ENCODE measurements around the gene ZCCHC14. TPM values are rescaled to one million over a fixed set of nuclear protein-coding genes. Genes with fewer than 3 reads are reported as not detected.
"Not testable (repeated sequence)": the region's sequence is repeated elsewhere in the genome, so short reads cannot be mapped to it uniquely, and the experiment has no call there.

The ZCCHC14 gene
- polyA plus RNA-seq, 6 donors from 2014 or later = 0.03 to 0.31 (median 0.20) TPM; not detected in 1

DNA sequence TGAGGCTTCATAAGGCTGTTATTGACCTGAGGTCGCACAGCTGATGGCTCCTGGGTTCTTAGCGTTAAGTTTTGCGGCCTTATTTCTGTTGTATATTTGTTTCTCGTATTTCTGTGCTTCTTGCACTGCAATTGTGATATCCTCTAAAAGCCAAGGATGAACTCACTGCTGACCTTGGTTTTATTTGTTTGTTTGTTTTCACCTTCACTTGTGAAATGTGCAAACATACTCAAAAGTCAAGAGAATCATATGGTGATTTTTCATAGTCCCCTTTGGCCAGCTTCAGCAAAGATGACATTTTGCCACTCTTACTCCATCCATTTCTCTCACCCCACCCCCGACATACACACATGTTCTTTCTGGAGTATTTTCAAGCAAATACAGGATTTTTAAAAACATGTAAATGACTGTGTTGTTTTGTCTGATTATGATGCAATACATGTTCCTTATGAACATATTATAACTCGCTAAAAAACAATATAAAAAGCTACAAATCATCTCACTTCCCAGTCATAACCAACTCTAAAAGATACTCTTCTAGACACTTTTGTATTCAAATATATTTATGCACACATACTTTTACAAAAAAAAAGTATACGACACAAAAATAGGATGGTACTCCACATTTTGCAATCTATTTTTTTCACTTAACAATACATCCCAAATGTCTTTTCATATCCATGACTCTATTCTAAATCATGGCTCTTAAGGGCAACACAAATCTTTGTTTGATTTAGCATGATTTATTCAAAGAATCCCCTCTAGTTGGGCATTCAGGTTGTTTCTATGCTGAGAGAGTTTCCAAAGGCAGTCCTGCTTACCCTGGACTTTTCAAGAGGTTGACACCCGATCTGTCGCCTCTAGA is 5.7 kb upstream of the ZCCHC14 start:
- Mint-ChIP-seq H3K4me3 (no peak overlapping the region), H3K9me3 (no peaks in the 10 kb centered on the region), H3K4me1 (peaks cover 16 to 33% (median 26%) of the 10 kb centered on the region in 3 donors), H3K27ac (peak overlapping the region in 1 of 6 donors; percentile 2), H3K36me3 (no peaks in the 10 kb centered on the region), H3K27me3 (peaks cover 26 to 46% (median 34%) of the 10 kb centered on the region in 3 donors)
- DNase-seq (no peak), ATAC-seq (ENCODE audit: low read depth in 2 of 2) (no peak)

DNA sequence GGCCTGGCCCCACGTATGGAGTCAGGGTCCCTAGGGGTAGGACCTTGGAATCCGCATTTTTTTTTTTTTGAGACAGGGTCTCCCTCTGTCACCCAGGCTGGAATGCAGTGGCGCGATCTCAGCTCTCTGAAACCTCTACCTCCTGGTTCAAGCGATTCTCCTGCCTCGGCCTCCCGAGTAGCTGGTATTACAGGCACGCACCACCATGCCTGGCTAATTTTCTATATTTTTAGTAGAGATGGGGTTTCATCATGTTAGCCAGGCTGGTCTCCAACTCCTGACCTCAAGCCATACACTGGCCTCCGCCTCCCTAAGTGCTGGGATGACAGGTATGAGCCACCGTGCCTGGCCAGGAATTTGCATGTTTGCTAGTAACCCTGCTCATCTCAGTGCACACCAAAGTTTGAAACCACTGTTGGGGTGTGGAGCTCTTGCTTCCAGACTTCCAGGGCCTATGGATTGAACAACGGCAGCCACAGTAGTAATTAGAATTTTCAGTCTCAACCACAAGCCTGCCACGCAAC is 5.0 kb upstream of the ZCCHC14 start:
- H3K4me3 Mint-ChIP-seq; H3K9me3 Mint-ChIP-seq; H3K36me3 Mint-ChIP-seq; DNase-seq; ATAC-seq (ENCODE audit: low read depth in 2 of 2): not testable (repeated sequence)
- H3K27me3 Mint-ChIP-seq = peaks cover 29 to 53% (median 35%) of the 10 kb centered on the region in 3 donors
- H3K27ac Mint-ChIP-seq = peak overlapping the region in 1 of 6 donors; percentile 29
- peaks cover 20 to 38% (median 33%) of the 10 kb centered on the region in 3 donors for H3K4me1 Mint-ChIP-seq

DNA sequence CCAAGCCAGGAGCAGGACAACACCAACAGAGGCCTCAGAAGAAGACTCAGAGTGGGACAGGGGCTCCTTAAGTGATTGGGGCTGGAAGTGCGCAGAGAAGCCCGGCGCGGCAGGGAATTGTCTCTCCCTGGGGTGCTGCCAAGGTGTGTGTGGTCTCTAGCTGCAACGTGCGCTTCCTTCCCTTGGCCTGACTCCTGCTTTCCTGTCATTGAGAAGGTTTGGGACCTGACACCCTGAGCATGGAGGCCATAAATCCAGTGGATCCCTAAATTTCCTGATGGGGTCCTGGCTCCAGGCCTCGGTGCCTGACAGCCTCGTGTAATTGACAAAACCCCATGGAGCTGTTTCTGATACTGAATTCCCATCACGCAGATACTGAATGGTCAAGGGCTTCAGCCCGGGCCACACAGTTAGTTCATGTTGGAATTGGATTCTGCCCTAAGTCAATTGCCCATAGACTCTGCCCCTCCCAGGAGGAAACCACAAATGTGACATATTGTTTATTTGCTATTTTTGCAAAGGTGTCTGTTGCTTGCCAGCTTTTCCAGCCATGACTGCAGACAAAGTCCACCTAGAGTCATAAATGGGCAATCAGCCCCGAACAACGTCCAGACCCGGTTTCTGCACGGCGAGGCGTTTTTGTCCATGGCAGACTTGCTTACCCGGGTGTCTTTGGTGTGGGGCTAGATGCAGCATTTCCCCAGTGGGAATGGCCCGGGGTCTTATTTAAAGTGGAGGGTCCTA is 4.4 kb upstream of the ZCCHC14 start:
- H3K9me3 Mint-ChIP-seq; ATAC-seq (ENCODE audit: low read depth in 2 of 2); DNase-seq; H3K36me3 Mint-ChIP-seq: not testable (repeated sequence)
- peak overlapping the region in 4 of 8 donors; percentile 17 to 64 (median 36) for H3K4me3 Mint-ChIP-seq
- H3K4me1 Mint-ChIP-seq = peaks cover 20 to 38% (median 33%) of the 10 kb centered on the region in 3 donors
- H3K27me3 Mint-ChIP-seq = peaks cover 29 to 53% (median 35%) of the 10 kb centered on the region in 3 donors
- H3K27ac Mint-ChIP-seq = peak overlapping the region in 3 of 6 donors; percentile 51 to 91 (median 83)

DNA sequence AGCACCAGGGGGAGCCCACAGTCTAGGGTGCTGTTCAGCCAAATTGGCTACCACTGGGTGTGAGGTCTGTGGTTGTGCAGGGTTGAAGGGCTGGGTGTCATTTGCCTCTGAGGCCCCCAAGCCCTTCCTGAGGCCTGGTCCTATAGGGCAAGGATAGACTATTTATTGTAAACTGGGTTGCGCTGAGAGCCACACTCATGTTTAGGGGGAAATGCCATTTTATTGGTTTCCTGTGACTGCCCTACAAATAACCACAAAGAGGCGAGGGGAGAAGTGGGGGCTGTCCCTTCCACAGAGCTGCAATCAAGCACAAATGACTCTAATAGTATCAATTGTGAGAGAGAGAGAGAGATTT is 3.6 kb upstream of the ZCCHC14 start:
- Mint-ChIP-seq H3K9me3 (peaks cover 0 to 1% (median 0%) of the 10 kb centered on the region in 7 donors), H3K4me1 (peaks cover 20 to 38% (median 33%) of the 10 kb centered on the region in 3 donors), H3K4me3 (peak overlapping the region in 6 of 8 donors; percentile 1 to 73 (median 38)), H3K36me3 (no peaks in the 10 kb centered on the region), H3K27ac (peak overlapping the region in 3 of 6 donors; percentile 7 to 91 (median 66)), H3K27me3 (peaks cover 29 to 55% (median 37%) of the 10 kb centered on the region in 3 donors)
- peak; percentile 58 to 62 for ATAC-seq (ENCODE audit: low read depth in 2 of 2)
- DNase-seq = peak; percentile 68

DNA sequence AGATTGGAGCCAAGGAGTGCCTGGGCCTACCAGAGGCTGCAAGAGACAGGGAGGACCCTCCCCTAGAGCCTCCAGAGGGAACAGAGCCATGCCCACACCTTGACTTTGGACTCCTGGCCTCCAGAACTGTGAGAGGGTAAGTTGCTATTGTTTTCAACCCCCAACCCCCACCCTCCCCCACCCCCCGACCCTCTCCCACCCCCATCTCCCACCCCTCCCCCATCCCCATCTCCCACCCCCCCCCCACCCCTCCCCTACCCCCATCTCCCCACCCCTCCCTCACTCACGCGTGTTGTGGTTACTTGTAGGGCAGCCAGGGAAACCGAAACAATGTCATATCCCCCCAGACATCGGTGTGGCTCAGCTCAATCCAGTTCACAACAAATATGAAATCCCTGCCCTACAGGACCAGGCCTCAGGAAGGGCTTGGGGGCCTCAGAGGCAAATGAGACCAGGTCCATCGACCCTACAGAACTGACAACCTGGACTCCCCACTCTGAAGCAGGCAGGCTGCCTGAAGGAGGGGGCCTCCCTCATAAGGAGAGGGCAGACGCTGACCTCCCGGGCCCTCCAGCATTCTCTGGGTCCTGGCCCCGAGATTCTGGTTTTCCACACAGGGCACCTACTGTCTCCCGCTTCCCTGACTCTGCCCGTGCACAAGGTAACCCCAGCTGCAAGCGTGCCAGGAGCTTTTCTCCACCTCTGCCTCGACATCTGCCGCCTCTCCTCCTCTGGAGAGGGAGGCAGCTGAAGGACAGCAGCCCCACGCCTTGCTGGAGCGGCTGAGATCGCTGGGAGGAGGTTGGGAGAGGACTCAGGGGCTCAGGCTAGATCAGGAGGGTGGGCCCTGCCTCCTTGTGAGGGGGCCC is 3.0 kb upstream of the ZCCHC14 start:
- H3K4me1 Mint-ChIP-seq = peaks cover 25 to 38% (median 33%) of the 10 kb centered on the region in 3 donors
- peak overlapping the region in 2 of 6 donors; percentile 24 to 66 for H3K27ac Mint-ChIP-seq
- ATAC-seq (ENCODE audit: low read depth in 2 of 2) = no peak
- peak overlapping the region in 7 of 8 donors; percentile 17 to 88 (median 55) for H3K4me3 Mint-ChIP-seq
- H3K27me3 Mint-ChIP-seq = peaks cover 29 to 56% (median 43%) of the 10 kb centered on the region in 3 donors
- no peaks in the 10 kb centered on the region for H3K36me3 Mint-ChIP-seq
- DNase-seq = no peak
- peaks cover 0 to 2% (median 0%) of the 10 kb centered on the region in 7 donors for H3K9me3 Mint-ChIP-seq

DNA sequence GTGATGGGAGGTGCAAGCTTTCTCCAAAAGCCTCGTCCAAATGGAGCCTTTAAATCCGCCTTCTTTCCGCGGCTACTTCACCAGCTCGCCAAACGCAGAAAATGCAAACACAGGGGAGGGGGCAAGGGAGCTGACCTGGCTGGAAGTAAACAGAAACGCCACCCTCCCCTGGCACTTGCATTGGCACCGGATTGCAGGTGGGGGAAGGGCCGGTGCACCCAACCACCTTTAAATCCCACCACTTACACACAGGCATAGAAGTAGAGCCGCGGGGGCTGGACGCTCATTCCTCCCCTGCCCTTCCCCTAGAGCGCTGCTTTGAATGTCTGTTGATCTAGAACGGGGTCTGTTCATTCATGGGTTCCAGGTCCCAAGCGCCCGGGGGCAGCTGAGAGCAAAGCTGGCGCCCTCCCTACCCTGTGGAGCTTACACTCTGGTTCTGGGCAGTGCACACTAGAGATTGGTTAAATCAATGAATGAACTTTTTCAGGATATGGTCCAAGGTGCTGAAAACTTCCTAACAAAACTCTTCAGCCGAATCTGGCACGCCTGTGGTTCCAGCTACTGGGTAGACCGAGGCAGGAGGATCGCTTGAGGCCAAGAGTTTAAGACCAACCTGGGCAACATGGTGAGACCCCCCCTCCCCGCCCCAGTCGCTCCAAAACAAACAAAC is 920 bp upstream of the ZCCHC14 start:
- H3K4me1 Mint-ChIP-seq = peaks cover 25 to 45% (median 38%) of the 10 kb centered on the region in 3 donors
- ATAC-seq (ENCODE audit: low read depth in 2 of 2) = no peak

DNA sequence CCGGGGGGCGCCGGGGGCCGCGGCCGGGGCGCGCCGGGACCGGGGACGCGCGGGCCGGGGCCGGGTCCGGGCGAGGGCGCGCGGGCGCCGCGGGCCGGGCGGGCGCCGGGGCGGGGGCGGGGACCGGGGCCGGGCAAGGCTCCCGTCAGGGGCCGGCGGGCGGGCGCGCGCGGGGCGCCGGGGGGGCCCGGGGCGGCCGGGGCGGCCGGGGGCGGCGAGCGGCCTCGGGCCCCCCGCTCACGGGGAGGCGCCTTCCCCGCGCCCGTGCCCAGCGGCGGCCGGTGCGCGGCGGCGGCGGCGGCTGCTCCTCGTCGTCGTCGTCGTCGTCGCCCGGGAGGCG is 563 bp downstream of the ZCCHC14 start:
- no peak for ATAC-seq (ENCODE audit: low read depth in 2 of 2)
- DNase-seq = no peak
- Mint-ChIP-seq H3K27me3 (peaks cover 34 to 67% (median 56%) of the 10 kb centered on the region in 3 donors), H3K36me3 (no peaks in the 10 kb centered on the region), H3K4me3 (peak overlapping the region in 1 of 8 donors; percentile 76), H3K9me3 (peaks cover 0 to 2% (median 0%) of the 10 kb centered on the region in 7 donors), H3K4me1 (peaks cover 25 to 45% (median 33%) of the 10 kb centered on the region in 3 donors), H3K27ac (no peak overlapping the region)

More for the DNA sequence above, 920 bp upstream of the ZCCHC14 start:
- Mint-ChIP-seq H3K4me3 (peak overlapping the region; percentile 72 to 92 (median 86)), H3K9me3 (peaks cover 0 to 2% (median 0%) of the 10 kb centered on the region in 7 donors), H3K36me3 (no peaks in the 10 kb centered on the region), H3K27ac (peak overlapping the region in 2 of 6 donors; percentile 43 to 70), H3K27me3 (peaks cover 43 to 72% (median 56%) of the 10 kb centered on the region in 3 donors)
- no peak for DNase-seq

DNA sequence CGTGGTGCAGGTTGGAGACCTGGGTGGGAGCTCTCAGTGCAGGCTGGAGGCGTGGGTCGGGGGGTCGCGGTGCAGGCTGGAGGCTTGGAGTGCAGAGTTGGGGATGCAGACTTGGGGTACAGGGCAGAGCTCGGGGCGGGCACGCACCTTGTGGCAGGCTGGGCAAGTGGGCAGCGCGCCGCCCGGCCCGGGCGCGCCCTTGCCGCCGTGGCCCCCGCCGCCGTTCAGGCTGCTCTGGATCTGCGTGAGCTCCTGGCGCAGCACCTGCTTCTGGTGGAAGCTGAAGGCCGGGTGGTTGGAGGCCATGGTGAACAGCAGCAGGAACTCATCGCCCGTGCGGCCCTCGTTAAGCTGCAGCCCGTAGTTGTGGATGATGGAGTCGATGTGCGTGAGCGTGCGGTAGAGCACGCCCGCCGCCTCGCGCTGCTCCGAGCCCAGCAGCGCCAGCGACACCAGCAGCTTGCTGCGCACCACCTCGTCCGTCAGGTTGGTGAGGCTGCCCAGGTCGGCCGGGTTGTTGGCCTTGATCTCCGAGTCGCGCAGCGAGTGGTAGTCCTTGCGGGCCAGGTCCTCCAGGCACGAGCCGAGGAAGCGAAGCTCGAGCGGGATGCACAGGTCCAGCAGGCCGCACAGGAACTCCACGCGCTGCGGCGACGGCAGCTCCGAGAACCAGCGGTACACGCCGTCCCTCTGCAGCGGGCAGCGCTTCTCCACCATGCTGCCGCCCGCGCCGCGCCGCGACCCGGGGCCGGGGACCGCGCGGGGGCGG is 1.1 kb downstream of the ZCCHC14 start:
- Mint-ChIP-seq H3K36me3 (no peaks in the 10 kb centered on the region), H3K4me3 (peak overlapping the region; percentile 50 to 87 (median 78)), H3K9me3 (peaks cover 0 to 2% (median 0%) of the 10 kb centered on the region in 7 donors), H3K27ac (peak overlapping the region in 2 of 6 donors; percentile 37 to 88), H3K4me1 (peaks cover 23 to 41% (median 27%) of the 10 kb centered on the region in 3 donors), H3K27me3 (peaks cover 33 to 64% (median 56%) of the 10 kb centered on the region in 3 donors)
- DNase-seq = no peak
- no peak for ATAC-seq (ENCODE audit: low read depth in 2 of 2)

DNA sequence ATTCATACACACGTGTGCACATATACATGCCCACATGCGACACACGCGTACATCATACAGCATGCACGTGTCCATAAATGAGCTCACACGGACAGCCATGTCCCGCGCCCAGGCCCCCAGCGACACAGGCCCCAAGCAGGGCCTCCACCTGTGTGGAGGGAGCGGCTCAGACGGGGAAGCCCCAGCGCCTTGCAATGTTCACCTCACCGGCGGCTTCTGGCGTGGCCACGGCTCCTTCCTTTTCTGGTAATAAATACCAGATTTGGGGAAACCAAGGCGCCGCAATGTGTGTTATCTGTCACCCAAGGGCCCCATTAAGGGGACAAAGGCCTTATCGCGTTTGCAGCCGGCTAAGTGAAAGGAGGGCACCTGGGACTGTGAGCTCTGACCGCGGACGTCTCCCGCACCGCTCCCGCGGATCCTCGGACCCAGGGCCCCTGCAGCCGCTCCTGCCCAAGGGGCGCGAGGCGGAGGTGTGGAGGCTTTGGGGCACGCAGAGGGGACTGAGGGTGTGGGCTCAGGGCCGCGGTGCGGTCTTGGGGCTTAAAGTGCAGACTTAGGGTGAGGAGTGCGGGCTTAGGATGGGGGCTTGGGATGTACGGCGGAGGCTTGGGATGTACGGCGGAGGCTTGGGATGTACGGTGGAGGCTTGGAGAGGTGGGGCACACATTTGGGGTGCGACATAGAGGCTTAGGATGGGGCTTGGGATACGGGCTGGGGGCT is 1.9 kb downstream of the ZCCHC14 start:
- not testable (repeated sequence) for H3K9me3 Mint-ChIP-seq; ATAC-seq (ENCODE audit: low read depth in 2 of 2); H3K36me3 Mint-ChIP-seq; DNase-seq
- Mint-ChIP-seq H3K27ac (peak overlapping the region in 2 of 6 donors; percentile 43 to 88), H3K4me1 (peaks cover 15 to 34% (median 20%) of the 10 kb centered on the region in 3 donors), H3K27me3 (peaks cover 29 to 56% (median 49%) of the 10 kb centered on the region in 3 donors), H3K4me3 (peak overlapping the region; percentile 50 to 87 (median 77))

DNA sequence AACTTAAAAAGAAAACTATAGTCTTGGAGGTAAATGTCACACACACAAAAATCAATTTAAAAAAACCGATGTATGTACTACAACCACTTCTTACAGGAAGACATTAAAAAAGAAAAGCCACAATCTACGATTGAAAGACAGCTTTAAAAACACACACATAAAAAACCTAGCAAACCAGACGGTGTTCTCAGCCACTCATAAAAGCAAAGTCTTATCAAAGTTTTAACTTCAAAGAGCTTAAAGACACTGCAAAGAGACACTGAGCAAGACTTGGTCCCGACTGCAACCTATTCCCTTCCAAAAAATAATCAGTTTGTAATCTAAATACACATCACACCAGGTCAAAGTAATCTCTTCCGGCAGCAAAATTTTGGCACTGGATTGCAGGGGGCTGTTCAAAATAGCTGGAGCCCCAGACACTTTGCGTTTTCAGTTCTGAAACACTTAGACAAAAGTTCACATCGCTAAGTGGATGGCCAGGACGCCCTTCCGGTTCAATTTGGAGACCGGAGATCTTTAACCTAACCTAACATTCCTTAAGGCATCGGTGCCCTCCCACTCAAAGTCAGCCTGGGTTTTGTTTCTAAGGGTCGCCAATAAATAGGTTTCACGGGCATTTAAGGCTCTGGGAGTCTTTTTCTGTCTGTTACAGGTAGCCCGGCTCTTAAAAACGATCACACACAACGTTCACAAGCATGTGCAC is 2.6 kb downstream of the ZCCHC14 start:
- no peak for ATAC-seq (ENCODE audit: low read depth in 2 of 2)
- H3K4me1 Mint-ChIP-seq = peaks cover 9 to 27% (median 14%) of the 10 kb centered on the region in 3 donors
- H3K4me3 Mint-ChIP-seq = peak overlapping the region in 5 of 8 donors; percentile 17 to 81 (median 53)
- peaks cover 0 to 2% (median 0%) of the 10 kb centered on the region in 7 donors for H3K9me3 Mint-ChIP-seq
- H3K27me3 Mint-ChIP-seq = peaks cover 26 to 50% (median 42%) of the 10 kb centered on the region in 3 donors
- H3K36me3 Mint-ChIP-seq = no peaks in the 10 kb centered on the region
- DNase-seq = no peak
- peak overlapping the region in 2 of 6 donors; percentile 43 to 71 for H3K27ac Mint-ChIP-seq
